Measurements from ENCODE around the gene WFS1. TPM values are rescaled to one million over a fixed set of nuclear protein-coding genes. Genes with fewer than 3 reads are reported as not detected.

WFS1 gene
- total and polyA plus RNA-seq, 2 of the 4 experiments (the other 2 are of a cell fraction): 9.7 to 42.4 TPM

GRCh38 chr4:6332669-6333050, 63.0 kb downstream of the WFS1 start:
- CTCF ChIA-PET: interaction anchor here (1.0 to 4.2 kb wide), 5 partner anchors 10 to 82 kb away, joined by 3 to 43 read pairs (median 5); no protein-coding TSS in a partner anchor

More at GRCh38 chr4:6332669-6333050, 63.0 kb downstream of the WFS1 start:
- H3K36me3 ChIP-seq (ENCODE audit: control insufficient read depth, insufficient read depth, low read length): no peaks in the 10 kb centered on the region
- H3K4me2 ChIP-seq (ENCODE audit: low read depth, low read length): no peak overlapping the region
- no peak overlapping the region for H3K23ac ChIP-seq (ENCODE audit: low read depth, low read length)
- no peak overlapping the region for H2AK5ac ChIP-seq (ENCODE audit: low read depth, low read length)
- no peak overlapping the region for H3K27ac ChIP-seq (ENCODE audit: insufficient read depth, low read length)
- intact Hi-C loops (cut with micrococcal nuclease): loop anchor here (1.0 to 5.0 kb wide), 2 partner anchors 214 to 750 kb away; no protein-coding TSS in a partner anchor
- no peak overlapping the region for H4K91ac ChIP-seq (ENCODE audit: insufficient read depth, low read depth, low read length)
- DNase-seq (no peak), ATAC-seq (ENCODE audit: low read depth) (no peak)
- BruUV-seq (replicated peaks): no TSS peak
- no peak overlapping the region for H2BK120ac ChIP-seq (ENCODE audit: low read depth, low read length)
- no peak overlapping the region for H2BK5ac ChIP-seq (ENCODE audit: low read depth, low read length, poor library complexity, severe bottlenecking)
- no peaks in the 10 kb centered on the region for H3K9me1 ChIP-seq (ENCODE audit: insufficient read depth, low read length)
- POLR2A ChIA-PET (ENCODE audit: unreplicated experiment): no interaction called here
- no peak overlapping the region for H4K5ac ChIP-seq (ENCODE audit: low read depth, low read length)
- no peak overlapping the region for H3K9ac ChIP-seq (ENCODE audit: low read depth, low read length)
- no peaks in the 10 kb centered on the region; the same call in 1 of the 2 replicates for H4K20me1 ChIP-seq (ENCODE audit: insufficient read depth, low read length)
- no peak overlapping the region for H3K56ac ChIP-seq (ENCODE audit: extremely low read depth, insufficient read depth, low read length)
- dilution Hi-C loops (cut with HindIII; ENCODE audit: low sequenced_read_pairs, unreplicated experiment): no loop called here
- H2BK20ac ChIP-seq (ENCODE audit: low read depth, low read length): no peak overlapping the region
- no peak overlapping the region for H4K8ac ChIP-seq (ENCODE audit: low read depth in 2 of 2, low read length in 2 of 2)
- peaks cover 3% of the 10 kb centered on the region; the same call in 1 of the 2 replicates for H3K9me3 ChIP-seq (ENCODE audit: control insufficient read depth, insufficient read depth, low read length)
- in situ Hi-C loops (cut with MboI; ENCODE audit: low sequenced_read_pairs): no loop called here
- no peak overlapping the region for H2BK15ac ChIP-seq (ENCODE audit: low read depth, low read length)
- no peak overlapping the region for H3K14ac ChIP-seq (replicated peaks; ENCODE audit: low read depth, low read length)
- no peaks in the 10 kb centered on the region for H3K4me1 ChIP-seq (ENCODE audit: control insufficient read depth, insufficient read depth, low read length)
- no CpG with 5 or more reads among the region's 6 CpGs for WGBS, 2 experiments (ENCODE audit: extremely low coverage in 2 of 2, insufficient read length in 1 of 2)
- H3K4me3 ChIP-seq (ENCODE audit: insufficient read depth, low read depth, low read length): no peak overlapping the region
- H2AFZ ChIP-seq (replicated peaks; ENCODE audit: low read length, poor library complexity): no peak overlapping the region
- no peak overlapping the region for H2AK9ac ChIP-seq (replicated peaks; ENCODE audit: low read depth, low read length, poor library complexity)
- no peaks in the 10 kb centered on the region for H3K79me1 ChIP-seq (ENCODE audit: low read depth in 1 of 2, low read length in 2 of 2)
- H3K27me3 ChIP-seq (ENCODE audit: control insufficient read depth, insufficient read depth, low read length): peaks cover 22% of the 10 kb centered on the region
- no peak overlapping the region for H3K18ac ChIP-seq (ENCODE audit: low read depth, low read length)
- TF ChIP-seq MAZ (IDR thresholded peaks at IDR 0.05; ENCODE audit: borderline replicate concordance, low read depth, low read length): no peak
- no peak for TF ChIP-seq USF2 (IDR thresholded peaks at IDR 0.05; ENCODE audit: low read depth, low read length)
- TF ChIP-seq BHLHE40 (IDR thresholded peaks at IDR 0.05; ENCODE audit: low read depth, low read length): no peak
- H3K4ac ChIP-seq (ENCODE audit: low read depth, low read length): no peak overlapping the region

Measured in IMR-90 (cell line).